B cell (primary cell): Measurements from ENCODE around the gene PASD1. TPM values are rescaled to one million over a fixed set of nuclear protein-coding genes. Genes with fewer than 3 reads are reported as not detected.
"Not testable (repeated sequence)": the region's sequence is repeated elsewhere in the genome, so short reads cannot be mapped to it uniquely, and the experiment has no call there.

ENCODE experiments used
- ATAC-seq: fragments of 200-7000 bp; cut with Tn5 transposase; one replicate; pipeline ENCODE4 v1.10.0; 2021; ENCODE audit warnings: low read depth, mild to moderate bottlenecking, moderate number of reproducible peaks, moderate library complexity
- CTCF ChIA-PET: fragments of 350-600 bp; sonication (Branson Sonifier 250); formaldehyde crosslinking; loops from one replicate; lab custom pipeline; 2021; ENCODE audit warnings: antibody characterized with exemption, inconsistent platforms; lab: Charles Lee
- POLR2A ChIA-PET: fragments of 350-600 bp; sonication (Branson Sonifier 250); formaldehyde crosslinking; loops from one replicate; lab custom pipeline; 2021; ENCODE audit warnings: antibody characterized with exemption; lab: Charles Lee
- DNase-seq: peaks from one replicate; pipeline ENCODE4 v3.0.0; 2013
- H2AFZ ChIP-seq: 2 replicates; pipeline ENCODE4 v1.6.1; 2012; ENCODE audit warnings: mild to moderate bottlenecking, low read depth, low read length; ENCODE audit not compliant: insufficient read depth, poor library complexity, severe bottlenecking
- H3K27ac ChIP-seq, 2 donors: 1 replicate in 1 of 2; 2 replicates in 1 of 2; pipeline ENCODE4 v1.5.1; 2012 to 2013; ENCODE audit warnings: low read length in 2 of 2, mild to moderate bottlenecking in 2 of 2, moderate library complexity in 1 of 2
- H3K27me3 ChIP-seq, 4 experiments: fragments of 200-600 bp in 1 of 4; sonication (generic) in 1 of 4; replicated peaks in 1 of 4; 1 replicate in 2 of 4; 2 replicates in 2 of 4; pipeline versions ENCODE4 v1.6.1 to v1.7.0; 2013 to 2016; ENCODE audit warnings: low read length in 3 of 4, mild to moderate bottlenecking in 2 of 4, mixed read lengths in 1 of 4, moderate library complexity in 1 of 4; ENCODE audit not compliant: insufficient read depth in 4 of 4, control insufficient read depth in 3 of 4; ENCODE audit errors: control extremely low read depth in 1 of 4
- H3K36me3 ChIP-seq, 2 experiments: replicated peaks in 1 of 2; 1 replicate in 1 of 2; 2 replicates in 1 of 2; pipeline versions ENCODE4 v1.6.1 to v1.7.1; 2013; ENCODE audit warnings: low read length in 1 of 2; ENCODE audit not compliant: insufficient read depth in 2 of 2, control insufficient read depth in 1 of 2; ENCODE audit errors: control extremely low read depth in 1 of 2, extremely low read depth in 1 of 2
- H3K4me1 ChIP-seq, 2 donors: fragments of 200-600 bp in 1 of 2; sonication (generic) in 1 of 2; 1 replicate in 1 of 2; 2 replicates in 1 of 2; pipeline versions ENCODE4 v1.5.1 to v1.6.1; 2013 to 2017; ENCODE audit warnings: low read length in 2 of 2; ENCODE audit not compliant: control insufficient read depth in 2 of 2, insufficient read depth in 2 of 2
- H3K4me2 ChIP-seq: replicated peaks from 2 replicates; pipeline ENCODE3; 2012; ENCODE audit warnings: mild to moderate bottlenecking, low read depth, low read length; ENCODE audit not compliant: poor library complexity, severe bottlenecking
- H3K4me3 ChIP-seq, 5 experiments: fragments of 200-600 bp in 1 of 5; sonication (generic) in 1 of 5; 1 replicate in 3 of 5; 2 replicates in 2 of 5; pipeline versions ENCODE4 v1.5.1 to v1.7.0; 2011 to 2016; ENCODE audit warnings: low read length in 4 of 5, mild to moderate bottlenecking in 4 of 5, low read depth in 2 of 5, control low read depth in 1 of 5, moderate library complexity in 1 of 5; ENCODE audit not compliant: insufficient read depth in 1 of 5; ENCODE audit errors: control extremely low read depth in 1 of 5, extremely low read depth in 1 of 5
- H3K79me2 ChIP-seq: fragments of 200-600 bp; sonication (generic); one replicate; pipeline ENCODE4 v1.6.0; 2016; ENCODE audit warnings: low read length; ENCODE audit not compliant: control insufficient read depth, insufficient read depth
- H3K9ac ChIP-seq: fragments of 200-600 bp; sonication (generic); 2 replicates; pipeline ENCODE4 v1.6.1; 2017; ENCODE audit warnings: mild to moderate bottlenecking, low read length, moderate library complexity
- H3K9me3 ChIP-seq, 3 donors: one replicate each; pipeline versions ENCODE4 v1.6.1 to v1.7.1; 2013; ENCODE audit warnings: low read length in 2 of 3; ENCODE audit not compliant: control insufficient read depth in 2 of 3, insufficient read depth in 1 of 3; ENCODE audit errors: control extremely low read depth in 1 of 3
- H4K20me1 ChIP-seq: 2 replicates; pipeline ENCODE4 v1.6.0; 2012; ENCODE audit warnings: mild to moderate bottlenecking, low read length; ENCODE audit not compliant: insufficient read depth, control insufficient read depth, poor library complexity, severe bottlenecking
- H3K27ac Mint-ChIP-seq: one replicate; pipeline ENCODE4 v1.8.0; 2021; ENCODE audit warnings: mixed read lengths
- H3K27me3 Mint-ChIP-seq: one replicate; pipeline ENCODE4 v1.8.0; 2021; ENCODE audit warnings: mixed read lengths
- H3K4me1 Mint-ChIP-seq: one replicate; pipeline ENCODE4 v1.8.0; 2021; ENCODE audit warnings: mixed read lengths
- H3K4me3 Mint-ChIP-seq: one replicate; pipeline ENCODE4 v1.8.0; 2021; ENCODE audit warnings: mixed read lengths
- H3K9me3 Mint-ChIP-seq: one replicate; pipeline ENCODE4 v1.8.0; 2022; ENCODE audit warnings: mixed read lengths; ENCODE audit not compliant: insufficient read depth
- EZH2 ChIP-seq: IDR thresholded peaks from 2 replicates; pipeline ENCODE4 v1.6.1; 2012; ENCODE audit warnings: borderline replicate concordance, low read depth, mild to moderate bottlenecking, moderate library complexity, low read length; ENCODE audit not compliant: insufficient read depth, poor library complexity, severe bottlenecking
- WGBS: methylation state at CpG from one replicate; pipeline ENCODE4 v1.1.5; 2013; ENCODE audit warnings: missing lambda C conversion rate; ENCODE audit not compliant: insufficient coverage; 5-methylcytosine and 5-hydroxymethylcytosine counted together
- intact Hi-C: fragments of 100-400 bp; cut with micrococcal nuclease; formaldehyde crosslinking; loops from one replicate; pipeline ENCODE4 v1.10.0; 2022
- polyA plus RNA-seq: library from polyadenylated mRNA; depleted of rRNA; stranded (reverse); fragments of >200 nt; gene quantifications from 2 replicates; pipeline ENCODE4 v1.2.3, GENCODE V29; 2012
- total RNA-seq, 2 donors: library from RNA; stranded (reverse); fragments of 120-200 nt in 1 of 2; gene quantifications; 1 replicate in 1 of 2; 2 replicates in 1 of 2; pipeline versions ENCODE4 v1.2.3 to v1.2.4, GENCODE V29; 2013 to 2022
- TF ChIP-seq, protein P1 (sequence below): fragments of 200-600 bp; IDR thresholded peaks from one replicate; pipeline ENCODE4 v1.8.0; 2022; ENCODE audit warnings: antibody characterized with exemption, mild to moderate bottlenecking

PASD1 gene
- total and polyA plus RNA-seq, 2 donors (not counting 1 experiment from before 2014, with no cell fraction given) = not detected

DNA sequence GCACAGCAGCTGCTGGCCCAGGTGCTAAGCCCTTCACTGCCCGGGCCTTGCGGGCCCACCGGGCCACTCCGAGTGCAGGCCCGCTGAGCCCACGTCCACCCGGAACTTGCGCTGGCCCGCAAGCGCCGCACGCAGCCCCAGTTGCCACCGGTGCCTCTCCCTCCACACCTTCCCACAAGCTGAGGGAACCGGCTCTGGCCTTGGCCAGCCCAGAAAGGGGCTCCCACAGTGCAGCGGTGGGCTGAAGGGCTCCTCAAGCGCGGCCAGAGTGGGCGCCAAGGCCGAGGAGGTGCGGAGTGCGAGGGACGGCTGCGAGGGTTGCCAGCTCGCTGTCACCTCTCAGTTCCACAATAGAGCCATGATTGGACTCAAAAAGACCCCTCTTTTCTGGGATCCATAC is 472 bp upstream of the PASD1 start:
- intact Hi-C loops, ATAC-seq, H3K9me3 Mint-ChIP-seq, H3K27ac Mint-ChIP-seq, H3K4me3 Mint-ChIP-seq, H3K27me3 ChIP-seq, CTCF ChIA-PET, H3K4me1 Mint-ChIP-seq, H3K36me3 ChIP-seq, H3K9ac ChIP-seq, H3K4me1 ChIP-seq, POLR2A ChIA-PET, H2AFZ ChIP-seq, H3K9me3 ChIP-seq, H3K4me2 ChIP-seq, H3K27me3 Mint-ChIP-seq, H3K27ac ChIP-seq, H3K79me2 ChIP-seq, H4K20me1 ChIP-seq, H3K4me3 ChIP-seq, DNase-seq: not testable (repeated sequence)
- WGBS = 100% methylated on average over 3 of the region's 24 CpGs

DNA sequence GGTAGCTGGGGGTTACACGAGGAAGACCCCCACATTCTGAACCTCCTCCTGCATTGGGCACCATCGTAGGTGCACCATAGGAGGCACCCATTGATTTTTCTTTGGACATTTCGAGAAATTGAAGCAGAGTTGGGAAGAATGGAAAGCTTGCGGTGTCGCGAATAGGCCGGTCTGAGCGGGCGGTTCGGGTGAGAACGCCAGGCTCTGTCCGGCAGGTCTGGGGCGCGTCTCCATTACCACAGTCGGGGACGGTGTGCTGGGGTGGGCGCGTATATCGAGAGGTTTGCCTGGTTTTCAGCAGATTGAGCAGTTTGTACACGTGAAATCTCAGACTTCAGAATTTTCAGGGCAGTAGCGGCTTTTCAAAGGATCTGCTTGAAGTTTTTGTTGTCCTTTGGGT is 560 bp downstream of the PASD1 start:
- H3K27ac ChIP-seq = no peak overlapping the region
- no peaks in the 10 kb centered on the region for H3K79me2 ChIP-seq
- H4K20me1 ChIP-seq = no peaks in the 10 kb centered on the region
- H3K36me3 ChIP-seq = no peaks in the 10 kb centered on the region
- Mint-ChIP-seq H3K27me3 (no peaks in the 10 kb centered on the region), H3K27ac (no peak overlapping the region), H3K4me1 (no peaks in the 10 kb centered on the region), H3K4me3 (no peak overlapping the region), H3K9me3 (no peaks in the 10 kb centered on the region)
- TF ChIP-seq, protein P1, sequence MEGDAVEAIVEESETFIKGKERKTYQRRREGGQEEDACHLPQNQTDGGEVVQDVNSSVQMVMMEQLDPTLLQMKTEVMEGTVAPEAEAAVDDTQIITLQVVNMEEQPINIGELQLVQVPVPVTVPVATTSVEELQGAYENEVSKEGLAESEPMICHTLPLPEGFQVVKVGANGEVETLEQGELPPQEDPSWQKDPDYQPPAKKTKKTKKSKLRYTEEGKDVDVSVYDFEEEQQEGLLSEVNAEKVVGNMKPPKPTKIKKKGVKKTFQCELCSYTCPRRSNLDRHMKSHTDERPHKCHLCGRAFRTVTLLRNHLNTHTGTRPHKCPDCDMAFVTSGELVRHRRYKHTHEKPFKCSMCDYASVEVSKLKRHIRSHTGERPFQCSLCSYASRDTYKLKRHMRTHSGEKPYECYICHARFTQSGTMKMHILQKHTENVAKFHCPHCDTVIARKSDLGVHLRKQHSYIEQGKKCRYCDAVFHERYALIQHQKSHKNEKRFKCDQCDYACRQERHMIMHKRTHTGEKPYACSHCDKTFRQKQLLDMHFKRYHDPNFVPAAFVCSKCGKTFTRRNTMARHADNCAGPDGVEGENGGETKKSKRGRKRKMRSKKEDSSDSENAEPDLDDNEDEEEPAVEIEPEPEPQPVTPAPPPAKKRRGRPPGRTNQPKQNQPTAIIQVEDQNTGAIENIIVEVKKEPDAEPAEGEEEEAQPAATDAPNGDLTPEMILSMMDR = no peak
- no peak for TF ChIP-seq EZH2
- H3K4me2 ChIP-seq = no peak overlapping the region
- over 99% methylated on average over 14 of the region's 21 CpGs for WGBS
- DNase-seq = no peak
- no peaks in the 10 kb centered on the region for H3K9me3 ChIP-seq
- ATAC-seq = no peak
- intact Hi-C loops = no loop called here
- H3K4me1 ChIP-seq = no peaks in the 10 kb centered on the region
- no peaks in the 10 kb centered on the region for H3K27me3 ChIP-seq
- no peak overlapping the region for H2AFZ ChIP-seq
- no peak overlapping the region for H3K4me3 ChIP-seq
- H3K9ac ChIP-seq = no peak overlapping the region
- POLR2A ChIA-PET = no interaction called here
- CTCF ChIA-PET = no interaction called here

DNA sequence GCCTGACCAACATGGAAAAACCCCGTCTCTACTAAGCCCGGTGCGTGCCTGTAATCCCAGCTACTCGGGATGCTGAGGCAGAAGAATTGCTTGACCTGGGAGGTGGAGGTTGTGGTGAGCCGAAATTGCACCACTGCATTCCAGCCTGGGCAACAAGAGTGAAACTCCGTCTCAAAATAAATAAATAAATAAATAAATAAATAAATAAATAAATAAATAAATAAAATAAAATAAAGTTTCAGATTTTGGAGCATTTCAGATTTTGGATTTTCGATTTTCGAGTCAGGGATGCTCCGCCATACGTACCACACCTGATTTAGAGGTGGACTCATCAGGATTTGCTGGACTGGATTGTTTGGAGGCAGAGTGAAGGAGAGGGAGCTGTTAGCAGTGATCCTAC is 3.4 kb downstream of the PASD1 start:
- H3K4me3 Mint-ChIP-seq, intact Hi-C loops, H3K4me1 ChIP-seq, H4K20me1 ChIP-seq, H3K27ac ChIP-seq, H2AFZ ChIP-seq, H3K27ac Mint-ChIP-seq, H3K4me2 ChIP-seq, H3K9me3 Mint-ChIP-seq, CTCF ChIA-PET, H3K9ac ChIP-seq, POLR2A ChIA-PET, H3K9me3 ChIP-seq, H3K27me3 Mint-ChIP-seq, H3K4me1 Mint-ChIP-seq, H3K36me3 ChIP-seq, H3K4me3 ChIP-seq, DNase-seq, ATAC-seq, H3K27me3 ChIP-seq, H3K79me2 ChIP-seq: not testable (repeated sequence)
- no CpG with 5 or more reads among the region's 10 CpGs for WGBS
